HepG2 (cell line): ENCODE measurements around the gene NCAM2. TPM values are rescaled to one million over a fixed set of nuclear protein-coding genes. Genes with fewer than 3 reads are reported as not detected.

Source experiments
- ATAC-seq: fragments of 200-7000 bp; cut with Tn5 transposase; 3 replicates; pipeline ENCODE4 v1.9.1; 2020; ENCODE audit warnings: mild to moderate bottlenecking, moderate library complexity
- BruUV-seq: library from RNA; stranded (reverse); fragments of 400-500 nt; replicated peaks from 2 replicates; lab custom pipeline; 2021; lab: Mats Ljungman, UMichigan
- CTCF ChIA-PET: fragments of 300-600 bp; formaldehyde crosslinking; extraction: SDS; loops from one replicate; lab custom pipeline; 2021; ENCODE audit warnings: low total read pairs, inconsistent platforms, low intra/inter-chr PET ratio; lab: Yijun Ruan, JAX
- POLR2A ChIA-PET: fragments of 350-600 bp; sonication (Branson Sonifier 250); formaldehyde crosslinking; loops from one replicate; lab custom pipeline; 2020; ENCODE audit warnings: antibody characterized with exemption, inconsistent platforms; lab: Yijun Ruan, JAX
- DNase-seq: peaks from one replicate; pipeline ENCODE4 v3.0.0-alpha.2; 2015; ENCODE audit warnings: low spot score
- FAIRE-seq: peaks from 3 replicates; lab custom pipeline; 2011; peaks lifted over from hg19 to GRCh38; lab: Jason Lieb, UNC
- H2AFZ ChIP-seq: one replicate; pipeline ENCODE4 v1.6.1; 2011; ENCODE audit warnings: low read length, inconsistent platforms
- H3K27ac ChIP-seq: fragments of 300-600 bp; 3 replicates; pipeline ENCODE4 v1.8.0; 2011; ENCODE audit warnings: mixed run types, mild to moderate bottlenecking, mixed read lengths, low read length, inconsistent platforms; ENCODE audit not compliant: insufficient read depth; ENCODE audit errors: extremely low read length
- H3K27me3 ChIP-seq, 2 experiments: fragments of 200-600 bp in 1 of 2; 2 replicates in 1 of 2; 3 replicates in 1 of 2; pipeline versions ENCODE4 v1.6.0 to v1.8.0; 2011; ENCODE audit warnings: low read length in 2 of 2, mild to moderate bottlenecking in 2 of 2, moderate library complexity in 2 of 2, inconsistent platforms in 1 of 2; ENCODE audit not compliant: insufficient read depth in 2 of 2, control insufficient read depth in 1 of 2
- H3K36me3 ChIP-seq, 2 experiments: fragments of 200-600 bp in 1 of 2; replicated peaks in 1 of 2; 2 replicates in 1 of 2; 3 replicates in 1 of 2; pipeline versions ENCODE4 v1.5.1 to v1.8.0; 2011; ENCODE audit warnings: low read length in 2 of 2, inconsistent platforms in 1 of 2; ENCODE audit not compliant: insufficient read depth in 2 of 2, control insufficient read depth in 1 of 2
- H3K4me1 ChIP-seq: 2 replicates; pipeline ENCODE4 v1.5.1; 2012; ENCODE audit warnings: low read length, inconsistent platforms; ENCODE audit not compliant: insufficient read depth
- H3K4me2 ChIP-seq: 2 replicates; pipeline ENCODE4 v1.6.0; 2011; ENCODE audit warnings: low read depth, low read length, inconsistent platforms
- H3K4me3 ChIP-seq, 3 experiments: fragments of 200-600 bp in 1 of 3; sonication (generic), shearing (Covaris generic) in 1 of 3; replicated peaks in 1 of 3; 2 replicates each; pipeline ENCODE4 v1.5.1; 2011 to 2016; ENCODE audit warnings: low read length in 3 of 3, inconsistent platforms in 2 of 3, low read depth in 2 of 3, mild to moderate bottlenecking in 2 of 3, control low read depth in 1 of 3, mixed read lengths in 1 of 3; ENCODE audit not compliant: insufficient read depth in 1 of 3
- H3K79me2 ChIP-seq: one replicate; pipeline ENCODE4 v1.6.1; 2011; ENCODE audit warnings: low read length, inconsistent platforms; ENCODE audit not compliant: insufficient read depth
- H3K9ac ChIP-seq: 2 replicates; pipeline ENCODE4 v1.6.0; 2011; ENCODE audit warnings: mild to moderate bottlenecking, low read depth, low read length, inconsistent platforms; ENCODE audit not compliant: insufficient read depth
- H3K9me3 ChIP-seq: 2 replicates; pipeline ENCODE4 v1.5.1; 2012; ENCODE audit warnings: mild to moderate bottlenecking, low read length
- H4K20me1 ChIP-seq: 2 replicates; pipeline ENCODE4 v1.6.0; 2011; ENCODE audit warnings: inconsistent platforms, mild to moderate bottlenecking, low read length, moderate library complexity; ENCODE audit not compliant: insufficient read depth
- HDAC6 ChIP-seq: fragments of 200-600 bp; sonication (generic); IDR thresholded peaks from 2 replicates; pipeline ENCODE4 v1.7.0; 2017; ENCODE audit warnings: mild to moderate bottlenecking, antibody characterized with exemption, low read length, low read depth
- JUN ChIP-seq: sonication (generic); formaldehyde crosslinking; IDR thresholded peaks from 2 replicates; pipeline ENCODE4 v1.4.0; 2020; ENCODE audit warnings: mild to moderate bottlenecking, missing genetic modification reagents
- MTF1 ChIP-seq: sonication (generic); formaldehyde crosslinking; IDR thresholded peaks from 2 replicates; pipeline ENCODE4 v1.5.0; 2020; ENCODE audit warnings: missing genetic modification reagents
- MXI1 ChIP-seq: IDR thresholded peaks from 3 replicates; pipeline ENCODE4 v1.6.1; 2012; ENCODE audit warnings: low read depth, low read length, inconsistent platforms, borderline replicate concordance
- NFE2L2 ChIP-seq: fragments of 150-350 bp; IDR thresholded peaks from 2 replicates; pipeline ENCODE4 v1.6.1; 2014; ENCODE audit warnings: low read length
- PITX1 ChIP-seq: sonication (generic); formaldehyde crosslinking; IDR thresholded peaks from 2 replicates; pipeline ENCODE4 v1.5.1; 2020; ENCODE audit warnings: mild to moderate bottlenecking, missing genetic modification reagents
- SMARCE1 ChIP-seq: fragments of 450-650 bp; IDR thresholded peaks from 2 replicates; pipeline ENCODE4 v1.6.1; 2017; ENCODE audit warnings: borderline replicate concordance
- ZBTB1 ChIP-seq: sonication (generic); formaldehyde crosslinking; IDR thresholded peaks from 2 replicates; pipeline ENCODE4 v1.4.0; 2020; ENCODE audit warnings: missing genetic modification reagents, borderline replicate concordance
- ZBTB4 ChIP-seq: sonication (generic); formaldehyde crosslinking; IDR thresholded peaks from 2 replicates; pipeline ENCODE4 v1.4.0; 2020; ENCODE audit warnings: missing genetic modification reagents, mild to moderate bottlenecking, borderline replicate concordance
- ZFAT ChIP-seq: sonication (generic); formaldehyde crosslinking; conservative IDR thresholded peaks from 2 replicates; pipeline ENCODE4 v1.8.1; 2023; ENCODE audit warnings: missing genetic modification reagents, inconsistent platforms
- ZKSCAN5 ChIP-seq: sonication (generic); formaldehyde crosslinking; IDR thresholded peaks from 2 replicates; pipeline ENCODE4 v1.5.1; 2020; ENCODE audit warnings: mild to moderate bottlenecking, missing genetic modification reagents
- ZNF337 ChIP-seq: sonication (generic); formaldehyde crosslinking; IDR thresholded peaks from 2 replicates; pipeline ENCODE4 v1.5.1; 2020; ENCODE audit warnings: missing genetic modification reagents, low read depth, mild to moderate bottlenecking, borderline replicate concordance
- WGBS: methylation state at CpG from one replicate; pipeline ENCODE4 v1.1.6; 2017; ENCODE audit warnings: low lambda C conversion rate; 5-methylcytosine and 5-hydroxymethylcytosine counted together
- in situ Hi-C: cut with HindIII; loops from 2 replicates; pipeline ENCODE4 v1.10.0; 2017; ENCODE audit warnings: low pct_unique_long_range_greater_than_20kb; ENCODE audit not compliant: extremely low pct_ligation_motif_present
- intact Hi-C: fragments of 100-400 bp; cut with micrococcal nuclease; formaldehyde crosslinking; loops from one replicate; pipeline ENCODE4 v1.10.0; 2022; ENCODE audit not compliant: unreplicated experiment
- polyA plus RNA-seq, 8 experiments: library from polyadenylated mRNA; depleted of rRNA in 3 of 8; stranded (reverse) in 7 of 8; unstranded in 1 of 8; fragments of >200 nt; fragmentation: Illumina TruSeq in 4 of 8; extraction: Trizol in 4 of 8; gene quantifications; 2 replicates each; pipeline versions ENCODE4 v1.2.1 to v1.2.3, GENCODE V29; 2011 to 2016; ENCODE audit warnings: low read depth in 4 of 8, missing spikeins in 1 of 8, mixed read lengths in 1 of 8; ENCODE audit not compliant: insufficient read depth in 1 of 8
- total RNA-seq, 5 experiments: library from RNA; depleted of rRNA; stranded (reverse); fragments of >200 nt; fragmentation: Illumina TruSeq; extraction: Trizol; gene quantifications; 2 replicates each; pipeline ENCODE4 v1.2.3, GENCODE V29; 2016; ENCODE audit warnings: low read depth in 1 of 5

NCAM2 gene
- total and polyA plus RNA-seq, 2 of the 13 experiments (the other 11 are each of a cell fraction or from before 2014, with no cell fraction given) = not detected

- no peak for TF ChIP-seq JUN (CRISPR knock-in tag)
- TF ChIP-seq NFE2L2 = no peak
- TF ChIP-seq ZNF337 (CRISPR knock-in tag) = no peak
Observed at GRCh38 chr21:21268885-21269284, 270.7 kb downstream of the NCAM2 start (continued).

GRCh38 chr21:21279193-21279901 lies 281.1 kb downstream of the NCAM2 start:
- Histone ChIP-seq H3K27me3 (no peaks in the 10 kb centered on the region), H4K20me1 (no peaks in the 10 kb centered on the region), H3K9ac (no peak overlapping the region), H3K36me3 (no peaks in the 10 kb centered on the region), H3K4me3 (no peak overlapping the region), H3K4me2 (no peak overlapping the region), H3K4me1 (no peaks in the 10 kb centered on the region), H3K27ac (no peak overlapping the region), H2AFZ (no peak overlapping the region), H3K79me2 (no peaks in the 10 kb centered on the region), H3K9me3 (peaks cover 65% of the 10 kb centered on the region)
- POLR2A ChIA-PET = no interaction called here
- intact Hi-C loops (no loop called here), in situ Hi-C loops (no loop called here)
- no peak for TF ChIP-seq ZFAT (CRISPR knock-in tag)
- no peak for TF ChIP-seq PITX1 (CRISPR knock-in tag)
- TF ChIP-seq MXI1 = no peak
- no peak for TF ChIP-seq ZBTB4 (CRISPR knock-in tag)
- TF ChIP-seq MTF1 (CRISPR knock-in tag) = no peak
- TF ChIP-seq SMARCE1 = no peak
- no peak for TF ChIP-seq ZBTB1 (CRISPR knock-in tag)
- no peak for TF ChIP-seq HDAC6
- TF ChIP-seq ZKSCAN5 (CRISPR knock-in tag) = no peak
- no peak for DNase-seq
- FAIRE-seq = no peak
- 23% methylated on average over 13 of the region's 13 CpGs for WGBS
- no TSS peak for BruUV-seq
- CTCF ChIA-PET = no interaction called here
- no peak for ATAC-seq
